Stomach (tissue), 4 donors: ENCODE results near the gene LOXL3.

Experiments
- CTCF ChIP-seq, 7 experiments: fragments of 450-650 bp in 4 of 7; fragments of 200-600 bp in 3 of 7; sonication (generic) in 3 of 7; IDR thresholded peaks; one replicate each; pipeline ENCODE4 v1.5.1; 2016 to 2019; ENCODE audit warnings: antibody characterized with exemption in 7 of 7, control low read depth in 2 of 7, mild to moderate bottlenecking in 1 of 7
- EP300 ChIP-seq: sonication (generic); formaldehyde crosslinking; IDR thresholded peaks from one replicate; pipeline ENCODE4 v1.6.1; 2017; ENCODE audit warnings: antibody characterized with exemption
- POLR2A ChIP-seq, 4 donors: fragments of 450-650 bp; IDR thresholded peaks; one replicate each; pipeline ENCODE4 v1.6.1; 2016; ENCODE audit warnings: antibody characterized with exemption in 4 of 4, control low read depth in 2 of 4, mild to moderate bottlenecking in 1 of 4, moderate library complexity in 1 of 4

GRCh38 chr2:74583504-74583903 is 29.8 kb upstream of the LOXL3 start:
- TF ChIP-seq EP300 (no peak), POLR2A (IDR thresholded peaks at IDR 0.05) (no peak), CTCF (IDR thresholded peaks at IDR 0.05) (no peak)
